SK-N-SH (cell line): ENCODE measurements around the gene TFDP2. TPM values are rescaled to one million over a fixed set of nuclear protein-coding genes. Genes with fewer than 3 reads are reported as not detected.

Experiments
- CTCF ChIA-PET: fragments of 300-600, 350-600 bp; formaldehyde crosslinking; extraction: SDS; loops from one replicate; lab custom pipeline; 2021; lab: Yijun Ruan, JAX
- POLR2A ChIA-PET: fragments of 350-600 bp; sonication (Branson Sonifier 250); formaldehyde crosslinking; extraction: SDS; loops from one replicate; lab custom pipeline; 2020; ENCODE audit warnings: antibody characterized with exemption, inconsistent platforms; lab: Yijun Ruan, JAX
- DNase-seq: peaks from one replicate; pipeline ENCODE4 v3.0.0; 2012
- H2AFZ ChIP-seq: fragments of 200-600 bp; sonication (generic); 2 replicates; pipeline ENCODE4 v1.8.1; 2016; ENCODE audit warnings: antibody characterized with exemption, mild to moderate bottlenecking, low read depth
- H3F3A ChIP-seq: fragments of 200-600 bp; sonication (generic); replicated peaks from 2 replicates; pipeline ENCODE3; 2016; ENCODE audit warnings: antibody characterized with exemption, mild to moderate bottlenecking; ENCODE audit not compliant: insufficient read depth
- H3K27ac ChIP-seq, 2 experiments: fragments of 200-500 bp in 1 of 2; fragments of 200-600 bp in 1 of 2; sonication (Bioruptor generic) in 1 of 2; sonication (generic), shearing (Covaris generic) in 1 of 2; 2 replicates each; pipeline versions ENCODE4 v1.5.1 to v1.6.1; 2014 to 2016; ENCODE audit warnings: low read depth in 2 of 2, inconsistent platforms in 1 of 2, low read length in 1 of 2, mild to moderate bottlenecking in 1 of 2, mixed read lengths in 1 of 2
- H3K27me3 ChIP-seq: fragments of 200-600 bp; sonication (generic), shearing (Covaris generic); 2 replicates; pipeline ENCODE4 v1.6.1; 2016; ENCODE audit warnings: mixed run types; ENCODE audit not compliant: insufficient read depth
- H3K36me3 ChIP-seq, 2 experiments: fragments of 200-500 bp in 1 of 2; fragments of 200-600 bp in 1 of 2; sonication (Bioruptor generic) in 1 of 2; sonication (generic) in 1 of 2; replicated peaks in 1 of 2; 2 replicates each; pipeline versions ENCODE3 to v1.5.1; 2014 to 2016; ENCODE audit warnings: low read length in 1 of 2, mild to moderate bottlenecking in 1 of 2; ENCODE audit not compliant: insufficient read depth in 2 of 2, control insufficient read depth in 1 of 2
- H3K4me1 ChIP-seq, 2 experiments: fragments of 200-500 bp in 1 of 2; fragments of 200-600 bp in 1 of 2; sonication (Bioruptor generic) in 1 of 2; sonication (generic), shearing (Covaris generic) in 1 of 2; 2 replicates each; pipeline versions ENCODE4 v1.5.1 to v1.6.1; 2014 to 2016; ENCODE audit warnings: low read depth in 1 of 2, low read length in 1 of 2, mixed run types in 1 of 2; ENCODE audit not compliant: insufficient read depth in 2 of 2, control insufficient read depth in 1 of 2
- H3K4me2 ChIP-seq: fragments of 200-600 bp; sonication (generic), shearing (Covaris generic); 2 replicates; pipeline ENCODE4 v1.6.1; 2017; ENCODE audit warnings: mixed run types
- H3K4me3 ChIP-seq, 2 experiments: fragments of 200-500 bp in 1 of 2; fragments of 200-600 bp in 1 of 2; sonication (Bioruptor generic) in 1 of 2; sonication (generic), shearing (Covaris generic) in 1 of 2; 2 replicates each; pipeline versions ENCODE4 v1.5.1 to v1.8.1; 2014 to 2016; ENCODE audit warnings: low read depth in 2 of 2, inconsistent platforms in 1 of 2, low read length in 1 of 2, mild to moderate bottlenecking in 1 of 2, mixed read lengths in 1 of 2, moderate library complexity in 1 of 2
- H3K79me2 ChIP-seq: fragments of 200-600 bp; sonication (generic); 2 replicates; pipeline ENCODE4 v1.8.1; 2017; ENCODE audit warnings: mild to moderate bottlenecking; ENCODE audit not compliant: insufficient read depth
- H3K9ac ChIP-seq: fragments of 200-600 bp; sonication (generic); 2 replicates; pipeline ENCODE4 v1.6.1; 2017; ENCODE audit warnings: mixed run types
- H3K9me2 ChIP-seq: fragments of 200-600 bp; sonication (generic); 2 replicates; pipeline ENCODE4 v1.6.1; 2017; ENCODE audit warnings: mixed run types
- H3K9me3 ChIP-seq: fragments of 200-600 bp; sonication (generic); 2 replicates; pipeline ENCODE4 v1.6.1; 2017; ENCODE audit warnings: mixed run types, mild to moderate bottlenecking, moderate library complexity
- H4K20me1 ChIP-seq: fragments of 200-600 bp; sonication (generic); 2 replicates; pipeline ENCODE4 v1.6.1; 2017; ENCODE audit warnings: mild to moderate bottlenecking, mixed run types; ENCODE audit not compliant: insufficient read depth
- ELF1 ChIP-seq: IDR thresholded peaks from 2 replicates; pipeline ENCODE4 v1.4.0; 2012
- EP300 ChIP-seq, 2 experiments: IDR thresholded peaks; 2 replicates each; pipeline versions ENCODE4 v1.4.0 to v1.6.1; 2012; ENCODE audit warnings: borderline replicate concordance in 1 of 2, low read depth in 1 of 2, low read length in 1 of 2
- EZH2phosphoT487 ChIP-seq: fragments of 200-600 bp; sonication (generic); IDR thresholded peaks from 2 replicates; pipeline ENCODE4 v1.6.1; 2017; ENCODE audit warnings: low read depth, mixed run types, mild to moderate bottlenecking, antibody characterized with exemption, moderate library complexity, borderline replicate concordance
- FOSL2 ChIP-seq: IDR thresholded peaks from 2 replicates; pipeline ENCODE4 v1.4.0; 2012; ENCODE audit warnings: low read depth, mild to moderate bottlenecking, moderate library complexity, borderline replicate concordance
- FOXJ3 ChIP-seq: sonication (generic); formaldehyde crosslinking; IDR thresholded peaks from 2 replicates; pipeline ENCODE4 v1.5.1; 2020; ENCODE audit warnings: mild to moderate bottlenecking, missing genetic modification reagents
- FOXM1 ChIP-seq: IDR thresholded peaks from 2 replicates; pipeline ENCODE4 v1.4.0; 2012; ENCODE audit warnings: low read depth, mild to moderate bottlenecking
- GABPA ChIP-seq: IDR thresholded peaks from 2 replicates; pipeline ENCODE4 v1.4.0; 2012; ENCODE audit warnings: low read depth, mild to moderate bottlenecking
- GATA2 ChIP-seq: sonication (generic); formaldehyde crosslinking; IDR thresholded peaks from 2 replicates; pipeline ENCODE4 v1.5.0; 2020; ENCODE audit warnings: mild to moderate bottlenecking, missing genetic modification reagents
- MXI1 ChIP-seq: IDR thresholded peaks from 2 replicates; pipeline ENCODE4 v1.6.1; 2012; ENCODE audit warnings: mild to moderate bottlenecking, low read depth, low read length, improper control_type of control experiment
- NFIC ChIP-seq: IDR thresholded peaks from 2 replicates; pipeline ENCODE4 v1.4.0; 2012; ENCODE audit warnings: borderline replicate concordance
- NRF1 ChIP-seq: IDR thresholded peaks from 2 replicates; pipeline ENCODE4 v1.6.1; 2012; ENCODE audit warnings: low read depth, mild to moderate bottlenecking, low read length
- POLR2AphosphoS5 ChIP-seq: IDR thresholded peaks from 2 replicates; pipeline ENCODE4 v1.6.1; 2012; ENCODE audit warnings: low read depth, low read length
- RFX5 ChIP-seq: IDR thresholded peaks from 2 replicates; pipeline ENCODE4 v1.6.1; 2012; ENCODE audit warnings: mild to moderate bottlenecking, improper control_type of control experiment, low read length
- TEAD4 ChIP-seq: IDR thresholded peaks from 2 replicates; pipeline ENCODE4 v1.4.0; 2012; ENCODE audit warnings: mild to moderate bottlenecking, borderline replicate concordance; ENCODE audit not compliant: insufficient read depth
- YY1 ChIP-seq: IDR thresholded peaks from 2 replicates; pipeline ENCODE4 v1.4.0; 2012; ENCODE audit warnings: low read depth, mild to moderate bottlenecking
- WGBS: methylation state at CpG from one replicate; pipeline ENCODE4 v1.1.6; 2017; ENCODE audit warnings: low lambda C conversion rate; 5-methylcytosine and 5-hydroxymethylcytosine counted together
- polyA plus RNA-seq, 3 experiments: library from polyadenylated mRNA; depleted of rRNA; stranded (reverse); fragments of >200 nt; gene quantifications; 2 replicates each; pipeline ENCODE4 v1.2.3, GENCODE V29; 2012
- TF ChIP-seq, protein P1 (sequence below): IDR thresholded peaks from 2 replicates; pipeline ENCODE4; 2012
- TF ChIP-seq, protein P2 (sequence below): IDR thresholded peaks from 2 replicates; pipeline ENCODE4 v1.4.0; 2012; ENCODE audit warnings: low read depth, borderline replicate concordance
- TF ChIP-seq, protein P3 (sequence below): fragments of 150-350 bp; IDR thresholded peaks from 2 replicates; pipeline ENCODE4 v1.6.1; 2016; ENCODE audit warnings: mild to moderate bottlenecking, low read depth, low read length
- TF ChIP-seq, protein P4 (sequence below): fragments of 150-350 bp; IDR thresholded peaks from 2 replicates; pipeline ENCODE4 v1.6.1; 2017; ENCODE audit warnings: antibody characterized with exemption, low read length, low read depth, borderline replicate concordance
- TF ChIP-seq, protein P5 (sequence below): fragments of 200-600 bp; sonication (generic); IDR thresholded peaks from 2 replicates; pipeline ENCODE4 v1.6.1; 2017; ENCODE audit warnings: antibody characterized with exemption, mild to moderate bottlenecking, moderate library complexity

The TFDP2 gene
- polyA plus RNA-seq, 1 of the 3 experiments (the other 2 are of a cell fraction): 8.6 TPM

DNA sequence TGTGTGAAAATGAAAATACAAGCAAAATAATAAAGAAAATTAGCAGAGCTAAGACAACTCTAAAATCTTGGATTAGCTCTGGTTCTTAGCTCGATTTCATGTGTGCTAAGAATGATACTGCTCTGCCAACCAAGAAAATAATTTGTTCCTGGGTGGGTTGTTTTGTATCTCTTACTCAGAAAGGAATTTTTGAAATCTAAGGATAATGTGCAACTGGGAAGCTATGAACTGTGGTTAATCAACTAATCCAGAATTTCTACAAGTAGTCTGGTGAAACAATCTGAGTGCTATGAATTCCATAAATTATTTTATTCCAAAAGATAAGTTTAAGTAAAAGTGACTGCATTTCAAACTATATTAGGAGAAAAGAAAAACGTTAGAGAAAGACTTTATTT lies 92.0 kb downstream of the TFDP2 start:
- no peaks in the 10 kb centered on the region for H3K27me3 ChIP-seq
- H3K36me3 ChIP-seq: no peaks in the 10 kb centered on the region
- H3K9ac ChIP-seq: no peak overlapping the region
- H4K20me1 ChIP-seq: no peaks in the 10 kb centered on the region
- no peak overlapping the region for H3K4me2 ChIP-seq
- POLR2A ChIA-PET: no interaction called here
- H3K4me1 ChIP-seq: no peaks in the 10 kb centered on the region
- H3K27ac ChIP-seq: no peak overlapping the region
- no peaks in the 10 kb centered on the region for H3K79me2 ChIP-seq
- TF ChIP-seq MXI1 (no peak), FOXJ3 (CRISPR knock-in tag) (no peak), NFIC (no peak), FOXM1 (no peak), TEAD4 (no peak), GABPA (no peak), RFX5 (no peak), YY1 (no peak), ELF1 (no peak), EZH2phosphoT487 (no peak), EP300 (IDR thresholded peaks at IDR 0.05; ENCODE audit: borderline replicate concordance in 1 of 2, low read depth in 1 of 2, low read length in 1 of 2) (no peak), POLR2AphosphoS5 (no peak), GATA2 (CRISPR knock-in tag) (no peak), FOSL2 (no peak), NRF1 (no peak)
- TF ChIP-seq, protein P1, sequence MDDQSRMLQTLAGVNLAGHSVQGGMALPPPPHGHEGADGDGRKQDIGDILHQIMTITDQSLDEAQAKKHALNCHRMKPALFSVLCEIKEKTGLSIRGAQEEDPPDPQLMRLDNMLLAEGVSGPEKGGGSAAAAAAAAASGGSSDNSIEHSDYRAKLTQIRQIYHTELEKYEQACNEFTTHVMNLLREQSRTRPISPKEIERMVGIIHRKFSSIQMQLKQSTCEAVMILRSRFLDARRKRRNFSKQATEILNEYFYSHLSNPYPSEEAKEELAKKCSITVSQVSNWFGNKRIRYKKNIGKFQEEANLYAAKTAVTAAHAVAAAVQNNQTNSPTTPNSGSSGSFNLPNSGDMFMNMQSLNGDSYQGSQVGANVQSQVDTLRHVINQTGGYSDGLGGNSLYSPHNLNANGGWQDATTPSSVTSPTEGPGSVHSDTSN: no peak
- TF ChIP-seq, protein P2, sequence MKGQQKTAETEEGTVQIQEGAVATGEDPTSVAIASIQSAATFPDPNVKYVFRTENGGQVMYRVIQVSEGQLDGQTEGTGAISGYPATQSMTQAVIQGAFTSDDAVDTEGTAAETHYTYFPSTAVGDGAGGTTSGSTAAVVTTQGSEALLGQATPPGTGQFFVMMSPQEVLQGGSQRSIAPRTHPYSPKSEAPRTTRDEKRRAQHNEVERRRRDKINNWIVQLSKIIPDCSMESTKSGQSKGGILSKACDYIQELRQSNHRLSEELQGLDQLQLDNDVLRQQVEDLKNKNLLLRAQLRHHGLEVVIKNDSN: no peak
- TF ChIP-seq, protein P3, sequence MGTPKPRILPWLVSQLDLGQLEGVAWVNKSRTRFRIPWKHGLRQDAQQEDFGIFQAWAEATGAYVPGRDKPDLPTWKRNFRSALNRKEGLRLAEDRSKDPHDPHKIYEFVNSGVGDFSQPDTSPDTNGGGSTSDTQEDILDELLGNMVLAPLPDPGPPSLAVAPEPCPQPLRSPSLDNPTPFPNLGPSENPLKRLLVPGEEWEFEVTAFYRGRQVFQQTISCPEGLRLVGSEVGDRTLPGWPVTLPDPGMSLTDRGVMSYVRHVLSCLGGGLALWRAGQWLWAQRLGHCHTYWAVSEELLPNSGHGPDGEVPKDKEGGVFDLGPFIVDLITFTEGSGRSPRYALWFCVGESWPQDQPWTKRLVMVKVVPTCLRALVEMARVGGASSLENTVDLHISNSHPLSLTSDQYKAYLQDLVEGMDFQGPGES: no peak
- TF ChIP-seq, protein P4, sequence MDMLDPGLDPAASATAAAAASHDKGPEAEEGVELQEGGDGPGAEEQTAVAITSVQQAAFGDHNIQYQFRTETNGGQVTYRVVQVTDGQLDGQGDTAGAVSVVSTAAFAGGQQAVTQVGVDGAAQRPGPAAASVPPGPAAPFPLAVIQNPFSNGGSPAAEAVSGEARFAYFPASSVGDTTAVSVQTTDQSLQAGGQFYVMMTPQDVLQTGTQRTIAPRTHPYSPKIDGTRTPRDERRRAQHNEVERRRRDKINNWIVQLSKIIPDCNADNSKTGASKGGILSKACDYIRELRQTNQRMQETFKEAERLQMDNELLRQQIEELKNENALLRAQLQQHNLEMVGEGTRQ: no peak
- TF ChIP-seq, protein P5, sequence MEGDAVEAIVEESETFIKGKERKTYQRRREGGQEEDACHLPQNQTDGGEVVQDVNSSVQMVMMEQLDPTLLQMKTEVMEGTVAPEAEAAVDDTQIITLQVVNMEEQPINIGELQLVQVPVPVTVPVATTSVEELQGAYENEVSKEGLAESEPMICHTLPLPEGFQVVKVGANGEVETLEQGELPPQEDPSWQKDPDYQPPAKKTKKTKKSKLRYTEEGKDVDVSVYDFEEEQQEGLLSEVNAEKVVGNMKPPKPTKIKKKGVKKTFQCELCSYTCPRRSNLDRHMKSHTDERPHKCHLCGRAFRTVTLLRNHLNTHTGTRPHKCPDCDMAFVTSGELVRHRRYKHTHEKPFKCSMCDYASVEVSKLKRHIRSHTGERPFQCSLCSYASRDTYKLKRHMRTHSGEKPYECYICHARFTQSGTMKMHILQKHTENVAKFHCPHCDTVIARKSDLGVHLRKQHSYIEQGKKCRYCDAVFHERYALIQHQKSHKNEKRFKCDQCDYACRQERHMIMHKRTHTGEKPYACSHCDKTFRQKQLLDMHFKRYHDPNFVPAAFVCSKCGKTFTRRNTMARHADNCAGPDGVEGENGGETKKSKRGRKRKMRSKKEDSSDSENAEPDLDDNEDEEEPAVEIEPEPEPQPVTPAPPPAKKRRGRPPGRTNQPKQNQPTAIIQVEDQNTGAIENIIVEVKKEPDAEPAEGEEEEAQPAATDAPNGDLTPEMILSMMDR: no peak
- H3F3A ChIP-seq: peaks cover 4% of the 10 kb centered on the region
- no peak for DNase-seq
- no peak overlapping the region for H2AFZ ChIP-seq
- no peaks in the 10 kb centered on the region for H3K9me3 ChIP-seq
- no peaks in the 10 kb centered on the region for H3K9me2 ChIP-seq
- WGBS: 42% methylated on average over 2 of the region's 2 CpGs
- CTCF ChIA-PET: interaction anchor here (0.9 kb wide), 1 partner anchor 14 kb away, joined by 3 read pairs; no protein-coding TSS in a partner anchor
- no peak overlapping the region for H3K4me3 ChIP-seq
